Neural cell (in vitro differentiated cells): ENCODE measurements around the gene MEN1.

Experiments used
- CTCF ChIP-seq: fragments of 450-650 bp; IDR thresholded peaks from 2 replicates; pipeline ENCODE4 v1.5.1; 2014; ENCODE audit warnings: antibody characterized with exemption, mild to moderate bottlenecking, moderate library complexity; ENCODE audit not compliant: poor library complexity, severe bottlenecking
- RAD21 ChIP-seq: fragments of 450-650 bp; conservative IDR thresholded peaks from 2 replicates; pipeline ENCODE4 v1.6.1; 2014; ENCODE audit warnings: antibody characterized with exemption, mild to moderate bottlenecking, moderate library complexity

GRCh38 chr11:64772303-64773018 is 37.9 kb downstream of the MEN1 start:
- TF ChIP-seq RAD21 (no peak), CTCF (no peak)
